SK-N-SH treated with all-trans-retinoic acid at 6 μM for 48 hours (cell line): ENCODE measurements around the gene ADAM19.

Source experiments
- ATAC-seq: fragments of 200-7000 bp; cut with Tn5 transposase; 3 replicates; pipeline ENCODE4 v1.9.1; 2020; ENCODE audit warnings: mild to moderate bottlenecking, moderate library complexity
- ARNTL ChIP-seq: fragments of 450-650 bp; formaldehyde crosslinking; IDR thresholded peaks from 2 replicates; pipeline ENCODE4 v1.5.0; 2020; ENCODE audit warnings: low read depth, mild to moderate bottlenecking, moderate library complexity, borderline replicate concordance
- BACH2 ChIP-seq: fragments of 250-450 bp; sonication (Bioruptor Pico); IDR thresholded peaks from 2 replicates; pipeline ENCODE4 v1.9.0; 2021; ENCODE audit warnings: mild to moderate bottlenecking, borderline replicate concordance
- CREB5 ChIP-seq: fragments of 250-450 bp; sonication (Bioruptor Pico); IDR thresholded peaks from 2 replicates; pipeline ENCODE4 v1.5.1; 2020; ENCODE audit warnings: low read depth, mild to moderate bottlenecking, moderate library complexity
- CSRNP3 ChIP-seq: fragments of 250-450 bp; sonication (Bioruptor Pico); IDR thresholded peaks from 2 replicates; pipeline ENCODE4 v1.5.1; 2021; ENCODE audit warnings: mild to moderate bottlenecking, moderate library complexity
- ESRRG ChIP-seq: fragments of 250-450 bp; sonication (Bioruptor Pico); IDR thresholded peaks from 2 replicates; pipeline ENCODE4 v1.6.1; 2021; ENCODE audit warnings: mild to moderate bottlenecking
- GLIS3 ChIP-seq: fragments of 250-450 bp; sonication (Bioruptor Pico); IDR thresholded peaks from 2 replicates; pipeline ENCODE4 v1.5.0; 2020; ENCODE audit warnings: mild to moderate bottlenecking, moderate library complexity
- ISL1 ChIP-seq: fragments of 250-450 bp; sonication (Bioruptor Pico); IDR thresholded peaks from 2 replicates; pipeline ENCODE4 v2.1.2; 2022; ENCODE audit warnings: mild to moderate bottlenecking, moderate library complexity
- OSR1 ChIP-seq: fragments of 250-450 bp; sonication (Bioruptor Pico); IDR thresholded peaks from 2 replicates; pipeline ENCODE4 v1.8.0; 2022; ENCODE audit warnings: moderate library complexity, mild to moderate bottlenecking, inconsistent platforms
- PATZ1 ChIP-seq: fragments of 250-450 bp; sonication (Bioruptor Pico); IDR thresholded peaks from 2 replicates; pipeline ENCODE4 v1.8.0; 2020; ENCODE audit warnings: mild to moderate bottlenecking, moderate library complexity, borderline replicate concordance
- POU6F1 ChIP-seq: fragments of 250-450 bp; sonication (Bioruptor Pico); IDR thresholded peaks from 2 replicates; pipeline ENCODE4 v1.8.0; 2021; ENCODE audit warnings: low read depth, mild to moderate bottlenecking, moderate library complexity, borderline replicate concordance
- PPARA ChIP-seq: fragments of 250-450 bp; sonication (Bioruptor Pico); IDR thresholded peaks from 2 replicates; pipeline ENCODE4 v1.5.0; 2020; ENCODE audit warnings: mild to moderate bottlenecking, borderline replicate concordance
- SNAI2 ChIP-seq: fragments of 250-450 bp; sonication (Bioruptor Pico); IDR thresholded peaks from 2 replicates; pipeline ENCODE4 v1.5.0; 2020; ENCODE audit warnings: mild to moderate bottlenecking, moderate library complexity
- TCF4 ChIP-seq: fragments of 250-450 bp; sonication (Bioruptor Pico); IDR thresholded peaks from 2 replicates; pipeline ENCODE4 v1.8.0; 2021; ENCODE audit warnings: mild to moderate bottlenecking, moderate library complexity, borderline replicate concordance
- TOX ChIP-seq: fragments of 250-450 bp; sonication (Bioruptor Pico); IDR thresholded peaks from 2 replicates; pipeline ENCODE4 v1.8.0; 2021; ENCODE audit warnings: mild to moderate bottlenecking, moderate library complexity, borderline replicate concordance
- TSHZ2 ChIP-seq: fragments of 250-450 bp; sonication (Bioruptor Pico); IDR thresholded peaks from 2 replicates; pipeline ENCODE4 v1.5.0; 2020; ENCODE audit warnings: mild to moderate bottlenecking, moderate library complexity
- ZC3H10 ChIP-seq: fragments of 250-450 bp; sonication (Bioruptor Pico); IDR thresholded peaks from 2 replicates; pipeline ENCODE4 v1.5.1; 2021; ENCODE audit warnings: mild to moderate bottlenecking, moderate library complexity
- ZFP3 ChIP-seq: fragments of 250-450 bp; sonication (Bioruptor Pico); IDR thresholded peaks from 2 replicates; pipeline ENCODE4 v1.5.0; 2020; ENCODE audit warnings: mild to moderate bottlenecking, moderate library complexity
- ZFP30 ChIP-seq: fragments of 450-650 bp; formaldehyde crosslinking; IDR thresholded peaks from 2 replicates; pipeline ENCODE4 v1.5.0; 2022; ENCODE audit warnings: mild to moderate bottlenecking, moderate library complexity
- ZNF565 ChIP-seq: fragments of 450-650 bp; formaldehyde crosslinking; conservative IDR thresholded peaks from 2 replicates; pipeline ENCODE4 v1.5.0; 2020; ENCODE audit warnings: low read depth, mild to moderate bottlenecking, moderate library complexity
- ZNF70 ChIP-seq: fragments of 450-650 bp; formaldehyde crosslinking; IDR thresholded peaks from 2 replicates; pipeline ENCODE4 v1.5.0; 2020; ENCODE audit warnings: mild to moderate bottlenecking, moderate library complexity

The ADAM19 gene

GRCh38 chr5:157521704-157522029, 53.9 kb downstream of the ADAM19 start:
- no peak for TF ChIP-seq ISL1 (CRISPR knock-in tag)
- no peak for TF ChIP-seq ZNF70 (CRISPR knock-in tag)
- no peak for TF ChIP-seq CSRNP3 (CRISPR knock-in tag)
- no peak for TF ChIP-seq TSHZ2 (CRISPR knock-in tag)
- no peak for TF ChIP-seq CREB5 (CRISPR knock-in tag)
- no peak for TF ChIP-seq BACH2 (CRISPR knock-in tag)
- no peak for ATAC-seq

- TF ChIP-seq OSR1 (CRISPR knock-in tag) (no peak), CSRNP3 (CRISPR knock-in tag) (no peak), ARNTL (CRISPR knock-in tag) (no peak), CREB5 (CRISPR knock-in tag) (no peak), ZFP3 (CRISPR knock-in tag) (no peak), TSHZ2 (CRISPR knock-in tag) (no peak), ZNF70 (CRISPR knock-in tag) (no peak), ZC3H10 (no peak), TCF4 (CRISPR knock-in tag) (no peak), PPARA (CRISPR knock-in tag) (no peak), GLIS3 (CRISPR knock-in tag) (no peak), SNAI2 (CRISPR knock-in tag) (no peak), ESRRG (CRISPR knock-in tag) (no peak), BACH2 (CRISPR knock-in tag) (no peak), PATZ1 (CRISPR knock-in tag) (no peak), TOX (CRISPR knock-in tag) (no peak), ZFP30 (CRISPR knock-in tag) (no peak), POU6F1 (CRISPR knock-in tag) (no peak), ZNF565 (no peak)
- TF ChIP-seq, all 23 proteins: peak for 0
- no peak for ATAC-seq
These were observed 54.5 kb downstream of the ADAM19 start for GRCh38 chr5:157520911-157521703.
